Endothelial cell of umbilical vein (primary cell): ENCODE measurements around the gene MMP25. TPM values are rescaled to one million over a fixed set of nuclear protein-coding genes. Genes with fewer than 3 reads are reported as not detected.

Source experiments
- BruUV-seq: library from RNA; stranded (reverse); fragments of 400-500 nt; replicated peaks from 2 replicates; lab custom pipeline; 2021; lab: Mats Ljungman, UMichigan
- CTCF ChIA-PET: fragments of 300-600, 350-600 bp; sonication (Branson Sonifier 250); formaldehyde crosslinking; loops from one replicate; lab custom pipeline; 2021; ENCODE audit warnings: antibody characterized with exemption, inconsistent platforms; lab: Charles Lee
- POLR2A ChIA-PET: fragments of 300-600, 350-600 bp; sonication (Branson Sonifier 250); formaldehyde crosslinking; loops from one replicate; lab custom pipeline; 2021; ENCODE audit warnings: antibody characterized with exemption, inconsistent platforms; lab: Charles Lee
- DNase-seq: peaks from one replicate; pipeline ENCODE4 v3.0.0-alpha.2; 2011; ENCODE audit warnings: low read depth, low spot score
- FAIRE-seq: peaks from 2 replicates; lab custom pipeline; 2011; peaks lifted over from hg19 to GRCh38; lab: Jason Lieb, UNC
- H2AFZ ChIP-seq: 2 replicates; pipeline ENCODE4 v1.6.0; 2012; ENCODE audit warnings: low read depth, low read length, control low read depth, inconsistent platforms
- H3K27ac ChIP-seq: 2 replicates; pipeline ENCODE4 v1.5.1; 2011; ENCODE audit warnings: low read depth, mild to moderate bottlenecking, control low read depth, low read length, moderate library complexity; ENCODE audit not compliant: insufficient read depth
- H3K27me3 ChIP-seq, 2 experiments: 2 replicates each; pipeline versions ENCODE4 v1.6.0 to v1.6.1; 2011; ENCODE audit warnings: low read length in 2 of 2, mixed read lengths in 1 of 2; ENCODE audit not compliant: control insufficient read depth in 2 of 2, insufficient read depth in 2 of 2
- H3K36me3 ChIP-seq, 2 experiments: 2 replicates in 1 of 2; 3 replicates in 1 of 2; pipeline ENCODE4 v1.5.1; 2011; ENCODE audit warnings: low read length in 2 of 2, mild to moderate bottlenecking in 1 of 2, moderate library complexity in 1 of 2; ENCODE audit not compliant: control insufficient read depth in 2 of 2, insufficient read depth in 2 of 2; ENCODE audit errors: extremely low read depth in 1 of 2
- H3K4me1 ChIP-seq: 3 replicates; pipeline ENCODE4 v1.5.1; 2011; ENCODE audit warnings: mild to moderate bottlenecking, low read length; ENCODE audit not compliant: control insufficient read depth, insufficient read depth; ENCODE audit errors: extremely low read depth
- H3K4me2 ChIP-seq: 2 replicates; pipeline ENCODE4 v1.6.1; 2011; ENCODE audit warnings: low read length, control low read depth, mixed read lengths; ENCODE audit not compliant: insufficient read depth
- H3K4me3 ChIP-seq, 3 experiments: fragments of 200-600 bp in 1 of 3; sonication (generic), shearing (Covaris generic) in 1 of 3; replicated peaks in 1 of 3; 2 replicates each; pipeline ENCODE4 v1.5.1; 2011 to 2016; ENCODE audit warnings: control low read depth in 3 of 3, low read length in 3 of 3, mild to moderate bottlenecking in 2 of 3, inconsistent platforms in 1 of 3, low read depth in 1 of 3, moderate library complexity in 1 of 3; ENCODE audit not compliant: insufficient read depth in 1 of 3
- H3K79me2 ChIP-seq: 2 replicates; pipeline ENCODE4 v1.6.0; 2012; ENCODE audit warnings: low read length, inconsistent platforms; ENCODE audit not compliant: control insufficient read depth, insufficient read depth
- H3K9ac ChIP-seq: replicated peaks from 2 replicates; pipeline ENCODE3; 2011; ENCODE audit warnings: low read length, control low read depth; ENCODE audit not compliant: insufficient read depth; ENCODE audit errors: extremely low read depth
- H3K9me1 ChIP-seq: replicated peaks from 3 replicates; pipeline ENCODE4 v1.6.0; 2011; ENCODE audit warnings: mild to moderate bottlenecking, low read length; ENCODE audit not compliant: control insufficient read depth, insufficient read depth; ENCODE audit errors: extremely low read depth
- H3K9me3 ChIP-seq: replicated peaks from 2 replicates; pipeline ENCODE4 v1.5.1; 2012; ENCODE audit warnings: low read length, inconsistent platforms; ENCODE audit not compliant: control insufficient read depth, insufficient read depth
- H4K20me1 ChIP-seq: replicated peaks from 2 replicates; pipeline ENCODE3; 2011; ENCODE audit warnings: mild to moderate bottlenecking, low read length; ENCODE audit not compliant: control insufficient read depth, insufficient read depth; ENCODE audit errors: extremely low read depth
- CTCF ChIP-seq, 2 donors: IDR thresholded peaks; 1 replicate in 1 of 2; 2 replicates in 1 of 2; pipeline ENCODE4 v1.5.1; 2011; ENCODE audit warnings: low read length in 2 of 2, mild to moderate bottlenecking in 2 of 2, moderate library complexity in 2 of 2, control low read depth in 1 of 2, inconsistent platforms in 1 of 2, low read depth in 1 of 2; ENCODE audit not compliant: insufficient read depth in 1 of 2; ENCODE audit errors: extremely low read depth in 1 of 2
- EZH2 ChIP-seq: IDR thresholded peaks from 2 replicates; pipeline ENCODE4 v1.6.1; 2012; ENCODE audit warnings: borderline replicate concordance, low read depth, mild to moderate bottlenecking, moderate library complexity, low read length, inconsistent platforms; ENCODE audit not compliant: severe bottlenecking
- FOS ChIP-seq: IDR thresholded peaks from 2 replicates; pipeline ENCODE4 v1.6.1; 2011; ENCODE audit warnings: mild to moderate bottlenecking, low read length, moderate library complexity, borderline replicate concordance; ENCODE audit not compliant: insufficient read depth
- GATA2 ChIP-seq: IDR thresholded peaks from 2 replicates; pipeline ENCODE4 v1.7.0; 2011; ENCODE audit warnings: low read depth, mild to moderate bottlenecking, moderate library complexity, mixed read lengths, low read length; ENCODE audit not compliant: insufficient read length, insufficient read depth
- JUN ChIP-seq: IDR thresholded peaks from 2 replicates; pipeline ENCODE4 v1.6.1; 2011; ENCODE audit warnings: borderline replicate concordance, low read depth; ENCODE audit not compliant: insufficient read length, insufficient read depth
- MAX ChIP-seq: IDR thresholded peaks from 2 replicates; pipeline ENCODE4 v1.6.1; 2011; ENCODE audit not compliant: insufficient read depth, insufficient read length
- MYC ChIP-seq: IDR thresholded peaks from one replicate; pipeline ENCODE4 v1.6.1; 2011; ENCODE audit warnings: mild to moderate bottlenecking, low read depth, low read length
- POLR2A ChIP-seq: IDR thresholded peaks from 2 replicates; pipeline ENCODE4 v1.6.1; 2012; ENCODE audit warnings: low read depth, mild to moderate bottlenecking, control low read depth, low read length
- POLR2AphosphoS5 ChIP-seq: IDR thresholded peaks from 2 replicates; pipeline ENCODE4 v1.6.1; 2012; ENCODE audit warnings: low read depth, mild to moderate bottlenecking, control low read depth, low read length, moderate library complexity; ENCODE audit not compliant: insufficient read depth
- dilution Hi-C: fragments of 300-500 bp; cut with MboI; formaldehyde crosslinking; loops from one replicate; pipeline ENCODE4 v1.15.0; 2019; ENCODE audit warnings: low sequenced_read_pairs; ENCODE audit not compliant: extremely low pct_ligation_motif_present
- intact Hi-C: fragments of 100-400 bp; cut with micrococcal nuclease; formaldehyde crosslinking; loops from one replicate; pipeline ENCODE4 v1.10.0; 2022
- polyA plus RNA-seq, 4 experiments: library from polyadenylated mRNA; depleted of rRNA in 3 of 4; stranded (reverse) in 3 of 4; unstranded in 1 of 4; fragments of >200 nt; gene quantifications; 2 replicates each; pipeline versions ENCODE4 v1.2.1 to v1.2.3, GENCODE V29; 2011 to 2012; ENCODE audit warnings: missing spikeins in 1 of 4
- total RNA-seq: library from RNA; stranded (reverse); gene quantifications from 2 replicates; pipeline ENCODE4 v1.2.3, GENCODE V29; 2021

The MMP25 gene
- total and polyA plus RNA-seq, 2 donors (not counting 3 experiments of a cell fraction or from before 2014, with no cell fraction given): 0.08 to 0.35 TPM

- FAIRE-seq: no peak
- TF ChIP-seq EZH2 (no peak), MAX (no peak), POLR2A (no peak), FOS (no peak), POLR2AphosphoS5 (no peak), JUN (no peak), CTCF (IDR thresholded peaks at IDR 0.05; ENCODE audit: extremely low read depth in 1 of 2, insufficient read depth in 1 of 2, low read depth in 1 of 2, low read length in 2 of 2) (no peak), GATA2 (no peak), MYC (no peak)
- Histone ChIP-seq H3K4me2 (no peak overlapping the region), H3K9ac (no peak overlapping the region), H3K4me3 (no peak overlapping the region), H3K9me1 (no peaks in the 10 kb centered on the region), H3K4me1 (peaks cover 25% of the 10 kb centered on the region), H3K36me3 (no peaks in the 10 kb centered on the region), H2AFZ (no peak overlapping the region), H4K20me1 (no peaks in the 10 kb centered on the region), H3K27me3 (no peaks in the 10 kb centered on the region), H3K27ac (no peak overlapping the region), H3K9me3 (no peaks in the 10 kb centered on the region), H3K79me2 (no peaks in the 10 kb centered on the region)
- dilution Hi-C loops: no loop called here
- no peak for DNase-seq
- no TSS peak for BruUV-seq
- intact Hi-C loops: no loop called here
- ChIA-PET CTCF (interaction anchor here (1.6 to 5.1 kb wide), 2 partner anchors 31 to 39 kb away, joined by 4 to 29 read pairs; no protein-coding TSS in a partner anchor), POLR2A (no interaction called here)
Measured at GRCh38 chr16:3089717-3090592, 43.6 kb downstream of the MMP25 start.
